DOHH2 (cell line): Measurements from ENCODE around the gene SERPINH1.

Experiments used
- H3F3A ChIP-seq: fragments of 200-600 bp; sonication (generic), shearing (Covaris generic); 2 replicates; pipeline ENCODE4 v1.6.0; 2016; ENCODE audit warnings: antibody characterized with exemption, mild to moderate bottlenecking; ENCODE audit not compliant: control insufficient read depth, insufficient read depth
- H3K27ac ChIP-seq: fragments of 200-600 bp; sonication (generic); 2 replicates; pipeline ENCODE4 v1.5.1; 2014; ENCODE audit warnings: low read depth, mild to moderate bottlenecking, low read length, moderate library complexity
- H3K27me3 ChIP-seq: fragments of 200-600 bp; sonication (generic); 2 replicates; pipeline ENCODE4 v1.6.1; 2014; ENCODE audit warnings: mild to moderate bottlenecking, low read length, mixed read lengths; ENCODE audit not compliant: control insufficient read depth
- H3K36me3 ChIP-seq: fragments of 200-600 bp; sonication (generic); 2 replicates; pipeline ENCODE4 v1.6.1; 2014; ENCODE audit warnings: mild to moderate bottlenecking, low read length, moderate library complexity, mixed read lengths; ENCODE audit not compliant: control insufficient read depth
- H3K4me1 ChIP-seq: fragments of 200-600 bp; sonication (generic); 2 replicates; pipeline ENCODE4 v1.6.1; 2014; ENCODE audit warnings: mild to moderate bottlenecking, low read length, mixed read lengths; ENCODE audit not compliant: control insufficient read depth
- H3K4me2 ChIP-seq: fragments of 200-600 bp; sonication (generic); 2 replicates; pipeline ENCODE4 v1.6.0; 2014; ENCODE audit warnings: mild to moderate bottlenecking, low read length, moderate library complexity
- H3K4me3 ChIP-seq: fragments of 200-600 bp; sonication (generic); 2 replicates; pipeline ENCODE4 v1.5.1; 2014; ENCODE audit warnings: mild to moderate bottlenecking, low read length, mixed read lengths
- H3K79me2 ChIP-seq: fragments of 200-600 bp; sonication (generic); 2 replicates; pipeline ENCODE4 v1.6.1; 2014; ENCODE audit warnings: mild to moderate bottlenecking, low read length, mixed read lengths; ENCODE audit not compliant: control insufficient read depth
- H3K9me2 ChIP-seq: fragments of 200-600 bp; sonication (generic); replicated peaks from 2 replicates; pipeline ENCODE4 v1.6.1; 2014; ENCODE audit warnings: mild to moderate bottlenecking, low read length, mixed read lengths; ENCODE audit not compliant: control insufficient read depth
- H3K9me3 ChIP-seq: fragments of 200-600 bp; sonication (generic); 2 replicates; pipeline ENCODE4 v1.6.1; 2014; ENCODE audit warnings: antibody characterized with exemption, low read length, mixed read lengths; ENCODE audit not compliant: control insufficient read depth, insufficient read depth
- H4K20me1 ChIP-seq: fragments of 200-600 bp; sonication (generic); 2 replicates; pipeline ENCODE4 v1.6.0; 2014; ENCODE audit warnings: low read depth, mild to moderate bottlenecking, antibody characterized with exemption, low read length, moderate library complexity; ENCODE audit not compliant: control insufficient read depth, insufficient read depth
- EZH2phosphoT487 ChIP-seq: fragments of 200-600 bp; sonication (generic); IDR thresholded peaks from 2 replicates; pipeline ENCODE4 v1.6.1; 2017; ENCODE audit warnings: borderline replicate concordance, mild to moderate bottlenecking, antibody characterized with exemption, low read length, moderate library complexity, mixed read lengths
- TF ChIP-seq, protein P1 (sequence below): fragments of 200-600 bp; sonication (generic); IDR thresholded peaks from one replicate; pipeline ENCODE4 v1.5.1; 2014; ENCODE audit warnings: antibody characterized with exemption, mild to moderate bottlenecking, low read depth, low read length; ENCODE audit not compliant: poor library complexity, severe bottlenecking

SERPINH1 gene

DNA sequence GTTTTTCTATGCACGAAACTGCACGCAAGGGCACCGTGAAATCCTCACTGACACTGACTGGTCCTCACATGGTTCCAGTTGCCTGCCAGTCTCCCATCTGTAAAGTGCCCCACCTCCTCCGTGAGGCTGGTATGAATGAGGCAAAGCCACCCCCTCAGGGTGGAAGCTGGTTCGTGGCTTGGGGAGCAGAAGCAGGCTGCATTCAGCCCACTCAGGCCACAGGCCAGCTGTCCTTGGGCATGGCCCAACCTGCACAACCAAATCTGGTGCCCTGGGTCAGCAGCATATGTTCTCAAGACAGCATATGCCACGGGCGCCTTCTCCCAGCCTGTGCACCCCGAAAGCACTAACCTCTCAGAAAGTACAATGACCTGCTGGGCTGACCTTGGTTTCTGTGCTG is 29.3 kb downstream of the SERPINH1 start:
- Histone ChIP-seq H3F3A (no peaks in the 10 kb centered on the region), H4K20me1 (no peaks in the 10 kb centered on the region), H3K27ac (no peak overlapping the region), H3K4me1 (peaks cover 19% of the 10 kb centered on the region), H3K9me2 (no peaks in the 10 kb centered on the region), H3K36me3 (no peaks in the 10 kb centered on the region), H3K79me2 (no peaks in the 10 kb centered on the region), H3K4me3 (no peak overlapping the region), H3K9me3 (no peaks in the 10 kb centered on the region), H3K27me3 (peaks cover under 1% of the 10 kb centered on the region; the same call in 1 of the 2 replicates), H3K4me2 (no peak overlapping the region)
- TF ChIP-seq, protein P1, sequence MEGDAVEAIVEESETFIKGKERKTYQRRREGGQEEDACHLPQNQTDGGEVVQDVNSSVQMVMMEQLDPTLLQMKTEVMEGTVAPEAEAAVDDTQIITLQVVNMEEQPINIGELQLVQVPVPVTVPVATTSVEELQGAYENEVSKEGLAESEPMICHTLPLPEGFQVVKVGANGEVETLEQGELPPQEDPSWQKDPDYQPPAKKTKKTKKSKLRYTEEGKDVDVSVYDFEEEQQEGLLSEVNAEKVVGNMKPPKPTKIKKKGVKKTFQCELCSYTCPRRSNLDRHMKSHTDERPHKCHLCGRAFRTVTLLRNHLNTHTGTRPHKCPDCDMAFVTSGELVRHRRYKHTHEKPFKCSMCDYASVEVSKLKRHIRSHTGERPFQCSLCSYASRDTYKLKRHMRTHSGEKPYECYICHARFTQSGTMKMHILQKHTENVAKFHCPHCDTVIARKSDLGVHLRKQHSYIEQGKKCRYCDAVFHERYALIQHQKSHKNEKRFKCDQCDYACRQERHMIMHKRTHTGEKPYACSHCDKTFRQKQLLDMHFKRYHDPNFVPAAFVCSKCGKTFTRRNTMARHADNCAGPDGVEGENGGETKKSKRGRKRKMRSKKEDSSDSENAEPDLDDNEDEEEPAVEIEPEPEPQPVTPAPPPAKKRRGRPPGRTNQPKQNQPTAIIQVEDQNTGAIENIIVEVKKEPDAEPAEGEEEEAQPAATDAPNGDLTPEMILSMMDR, result no peak
- no peak for TF ChIP-seq EZH2phosphoT487

DNA sequence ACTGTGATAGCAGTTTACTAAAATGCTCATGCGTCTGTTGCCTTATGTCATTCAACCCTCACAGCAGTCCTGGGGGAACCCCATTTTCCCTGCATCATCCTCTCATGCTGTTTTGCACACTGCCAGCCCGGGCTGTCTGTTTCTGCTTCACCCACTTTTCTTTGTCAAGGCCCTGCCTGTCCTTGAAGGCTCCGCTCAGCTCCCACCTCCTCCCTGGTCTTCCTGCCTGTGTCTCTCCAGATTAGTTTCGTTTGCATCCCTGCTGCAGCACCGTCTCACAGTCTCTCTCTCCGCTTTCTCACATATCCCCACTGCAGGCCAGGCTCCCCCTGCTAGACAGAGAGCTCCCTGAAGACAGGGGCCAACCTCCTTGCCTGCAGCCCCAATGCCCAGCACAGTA is 29.9 kb downstream of the SERPINH1 start:
- Histone ChIP-seq H3K9me3 (no peaks in the 10 kb centered on the region), H4K20me1 (no peaks in the 10 kb centered on the region), H3K4me2 (no peak overlapping the region), H3K4me1 (peaks cover 24% of the 10 kb centered on the region), H3K9me2 (no peaks in the 10 kb centered on the region), H3K79me2 (no peaks in the 10 kb centered on the region), H3F3A (no peaks in the 10 kb centered on the region), H3K4me3 (no peak overlapping the region), H3K27me3 (peaks cover 5% of the 10 kb centered on the region; the same call in 1 of the 2 replicates), H3K27ac (no peak overlapping the region), H3K36me3 (no peaks in the 10 kb centered on the region)
- no peak for TF ChIP-seq EZH2phosphoT487
- TF ChIP-seq, protein P1, result no peak

DNA sequence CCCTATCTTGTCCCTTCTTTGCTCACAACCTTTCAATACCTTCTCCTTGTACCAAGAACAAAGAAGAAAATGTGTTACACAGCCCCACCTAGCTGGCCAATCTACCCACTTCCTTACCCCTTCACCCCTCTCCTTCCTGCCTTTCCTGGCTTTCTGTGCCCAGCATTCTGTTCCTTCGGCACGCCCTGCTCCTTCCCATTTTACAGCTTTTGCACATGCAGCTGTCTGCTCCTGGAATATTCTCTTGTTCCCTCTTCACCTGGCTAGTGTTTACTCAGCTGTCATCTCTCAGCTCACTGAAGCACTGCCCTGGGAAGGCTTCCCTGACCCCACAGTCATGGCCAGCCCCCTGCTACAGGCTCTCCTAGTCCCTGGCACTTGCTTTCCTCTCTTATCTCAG is 30.7 kb downstream of the SERPINH1 start:
- Histone ChIP-seq H3F3A (no peaks in the 10 kb centered on the region), H3K9me2 (no peaks in the 10 kb centered on the region), H3K79me2 (no peaks in the 10 kb centered on the region), H3K9me3 (no peaks in the 10 kb centered on the region), H4K20me1 (no peaks in the 10 kb centered on the region), H3K4me3 (no peak overlapping the region), H3K4me1 (peaks cover 27% of the 10 kb centered on the region), H3K36me3 (no peaks in the 10 kb centered on the region), H3K4me2 (no peak overlapping the region), H3K27ac (no peak overlapping the region), H3K27me3 (peaks cover 5% of the 10 kb centered on the region; the same call in 1 of the 2 replicates)
- TF ChIP-seq, protein P1, result no peak
- no peak for TF ChIP-seq EZH2phosphoT487
